GM21717 (cell line): Measurements from ENCODE around the gene SSBP3.

ENCODE experiments used
- ATAC-seq: cut with Tn5 transposase; IDR thresholded peaks from one replicate; pipeline ENCODE4 v1.9.1; 2021; ENCODE audit warnings: mild to moderate bottlenecking, moderate library complexity; ENCODE audit not compliant: unreplicated experiment

Gene SSBP3

DNA sequence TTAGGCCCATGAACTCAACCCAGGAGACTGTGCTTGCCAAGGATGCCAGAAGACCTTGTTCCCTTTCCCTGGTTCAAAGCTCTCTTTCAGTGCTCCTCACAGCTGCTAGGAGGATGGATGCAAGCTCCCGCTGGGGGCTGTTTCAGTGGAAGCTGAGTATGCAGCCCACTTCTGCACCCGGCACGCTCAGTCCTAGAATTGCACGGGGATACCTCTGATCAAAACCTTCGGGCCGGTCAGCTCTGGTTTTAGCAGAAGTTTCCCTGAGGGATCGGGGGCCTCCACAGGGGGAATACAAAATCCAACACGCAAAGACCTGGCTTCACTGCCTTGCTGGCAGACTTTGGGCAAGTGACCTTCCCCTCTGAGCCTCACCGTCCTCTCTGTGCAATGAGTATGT lies 4.2 kb upstream of the SSBP3 start:
- ATAC-seq: no peak

- peak; percentile 39 for ATAC-seq
These were observed 3.3 kb upstream of the SSBP3 start for GRCh38 chr1:54409156-54410142.

GRCh38 chr1:54408147-54409066 lies 2.2 kb upstream of the SSBP3 start:
- no peak for ATAC-seq

DNA sequence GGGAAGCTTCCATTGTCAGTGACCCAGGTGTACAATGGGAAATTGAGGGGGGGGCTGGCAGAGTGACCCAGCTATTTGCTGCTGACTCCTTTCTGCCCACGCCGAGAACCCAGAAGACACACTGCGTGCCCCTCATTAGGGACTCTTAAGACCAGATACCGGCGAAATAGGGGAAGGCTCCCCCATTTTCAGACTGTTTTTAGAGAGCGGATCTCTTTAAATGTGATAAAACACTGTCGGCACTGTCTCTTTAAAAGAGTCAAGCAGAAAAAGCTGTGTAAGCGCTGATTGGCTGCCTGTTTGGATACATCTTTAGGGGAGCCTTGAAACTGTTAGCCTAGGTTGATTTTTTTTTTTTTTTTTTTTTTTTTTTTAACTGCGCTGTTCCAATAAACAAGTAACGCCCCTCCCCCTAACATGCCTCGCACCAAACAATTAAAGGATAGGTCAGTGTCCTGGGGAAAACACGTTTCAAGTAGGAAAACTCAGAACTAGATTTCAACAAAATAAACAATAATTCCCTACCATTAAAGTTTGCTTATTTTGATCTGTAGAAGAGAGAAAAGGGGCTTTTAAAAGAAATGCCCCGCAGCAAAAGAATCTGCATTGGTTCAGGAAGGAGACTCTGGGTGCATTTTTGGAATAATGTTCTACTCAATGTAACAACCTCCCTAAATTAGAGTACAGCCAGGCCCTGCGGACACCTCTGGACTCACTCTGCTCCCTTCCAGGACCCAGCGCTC lies 1.4 kb upstream of the SSBP3 start:
- ATAC-seq: peak; percentile 26

- ATAC-seq: no peak
These were observed 885 bp upstream of the SSBP3 start for GRCh38 chr1:54407154-54407403.

GRCh38 chr1:54405898-54406293 lies 298 bp downstream of the SSBP3 start:
- ATAC-seq: no peak

GRCh38 chr1:54404939-54405897 lies 976 bp downstream of the SSBP3 start:
- no peak for ATAC-seq

GRCh38 chr1:54404263-54404662 lies 1.9 kb downstream of the SSBP3 start:
- ATAC-seq: no peak

GRCh38 chr1:54403808-54404261 lies 2.4 kb downstream of the SSBP3 start:
- ATAC-seq: no peak

GRCh38 chr1:54403405-54403804 lies 2.8 kb downstream of the SSBP3 start:
- no peak for ATAC-seq

- ATAC-seq: no peak
These were observed 3.3 kb downstream of the SSBP3 start for GRCh38 chr1:54402896-54403295.

GRCh38 chr1:54401799-54402198 lies 4.4 kb downstream of the SSBP3 start:
- no peak for ATAC-seq

- ATAC-seq: no peak
These were observed 5.9 kb downstream of the SSBP3 start for GRCh38 chr1:54400329-54400728.

- no peak for ATAC-seq
These were observed 6.4 kb downstream of the SSBP3 start for GRCh38 chr1:54399765-54400164.

- no peak for ATAC-seq
These were observed 7.1 kb downstream of the SSBP3 start for GRCh38 chr1:54398963-54399528.

GRCh38 chr1:54397980-54398379 lies 8.2 kb downstream of the SSBP3 start:
- no peak for ATAC-seq

- ATAC-seq: no peak
These were observed 9.1 kb downstream of the SSBP3 start for GRCh38 chr1:54397090-54397591.

DNA sequence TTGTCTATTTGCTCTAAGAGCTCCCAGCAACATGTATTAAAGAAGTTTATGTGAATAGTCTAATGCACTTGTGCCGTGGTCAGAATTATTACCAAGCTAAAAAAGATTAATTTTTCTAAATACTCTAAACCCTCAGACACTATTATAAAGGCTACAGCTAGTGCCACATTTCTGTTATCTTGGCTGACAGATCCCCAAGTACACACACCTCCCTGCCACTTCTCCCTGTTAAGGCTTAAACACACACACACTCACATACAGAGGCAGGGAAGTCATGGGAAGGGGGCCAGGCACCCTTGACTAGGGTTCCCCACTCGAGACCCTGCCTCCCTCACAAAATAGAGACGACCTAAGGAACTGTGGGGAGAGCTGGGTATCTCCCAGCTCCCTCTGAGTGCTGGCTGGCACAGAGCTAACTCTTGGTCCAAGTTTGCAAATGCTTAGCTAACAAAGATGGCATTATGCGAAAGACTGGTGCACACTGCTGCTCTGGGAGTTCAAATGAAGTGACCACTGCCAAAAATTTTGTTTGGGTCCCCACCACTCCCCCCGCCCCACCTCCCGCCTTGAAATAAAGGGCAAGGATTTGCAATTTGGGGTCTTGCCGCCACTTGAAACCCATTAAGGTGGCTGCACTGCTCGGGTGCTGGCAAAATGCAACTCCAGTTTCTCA lies 9.8 kb downstream of the SSBP3 start:
- no peak for ATAC-seq
